Astrocyte of the cerebellum (primary cell): ENCODE data around the gene AJM1.

Source experiments
- DNase-seq: peaks from one replicate; pipeline ENCODE4 v3.0.0-alpha.2; 2011; ENCODE audit warnings: low read depth
- H3K4me3 ChIP-seq: 2 replicates; pipeline ENCODE4 v1.5.1; 2011; ENCODE audit warnings: mild to moderate bottlenecking, low read depth, low read length, moderate library complexity
- CTCF ChIP-seq: IDR thresholded peaks from 2 replicates; pipeline ENCODE4 v1.5.1; 2012; ENCODE audit warnings: low read length, low read depth, moderate library complexity, mild to moderate bottlenecking; ENCODE audit errors: missing control alignments
- in situ Hi-C: cut with HindIII; loops from 2 replicates; pipeline ENCODE4 v1.10.0; 2017; ENCODE audit warnings: low sequenced_read_pairs

The AJM1 gene

DNA sequence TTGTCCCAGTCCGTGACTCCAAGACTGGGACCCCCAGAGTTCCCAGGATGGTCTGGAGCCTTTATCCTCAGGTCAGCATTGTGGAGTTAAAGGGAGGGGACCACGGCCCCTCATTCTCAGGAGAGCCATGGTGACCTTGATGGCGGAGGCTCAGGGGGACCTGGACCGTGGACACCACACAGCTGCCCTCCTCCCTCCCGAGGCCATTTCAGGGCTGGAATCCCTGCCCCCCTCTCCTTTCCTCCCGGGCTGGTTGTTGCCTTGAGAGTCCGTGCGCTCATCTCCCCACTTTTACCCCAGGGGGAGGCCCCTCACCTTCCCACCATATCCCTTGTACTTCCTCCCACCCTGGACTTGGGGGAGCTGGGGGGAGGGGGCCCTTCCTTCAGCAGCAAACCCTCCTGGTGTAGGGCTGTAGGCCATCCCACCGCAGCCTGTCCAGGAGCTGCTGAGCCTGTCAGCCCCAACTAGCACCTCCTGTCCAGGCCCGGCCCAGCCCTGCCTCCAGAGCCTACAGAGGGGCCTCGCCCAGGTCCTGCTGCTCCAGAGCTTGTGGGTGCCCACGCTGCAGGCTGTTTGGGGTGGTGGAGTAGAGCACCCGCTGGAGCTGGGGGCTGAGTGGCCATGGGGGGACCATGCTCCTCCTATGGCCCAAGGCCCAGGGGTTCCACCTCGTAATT lies 14.3 kb upstream of the AJM1 start:
- H3K4me3 ChIP-seq, result no peak overlapping the region
- in situ Hi-C loops, result no loop called here
- DNase-seq, result no peak
- no peak for TF ChIP-seq CTCF

DNA sequence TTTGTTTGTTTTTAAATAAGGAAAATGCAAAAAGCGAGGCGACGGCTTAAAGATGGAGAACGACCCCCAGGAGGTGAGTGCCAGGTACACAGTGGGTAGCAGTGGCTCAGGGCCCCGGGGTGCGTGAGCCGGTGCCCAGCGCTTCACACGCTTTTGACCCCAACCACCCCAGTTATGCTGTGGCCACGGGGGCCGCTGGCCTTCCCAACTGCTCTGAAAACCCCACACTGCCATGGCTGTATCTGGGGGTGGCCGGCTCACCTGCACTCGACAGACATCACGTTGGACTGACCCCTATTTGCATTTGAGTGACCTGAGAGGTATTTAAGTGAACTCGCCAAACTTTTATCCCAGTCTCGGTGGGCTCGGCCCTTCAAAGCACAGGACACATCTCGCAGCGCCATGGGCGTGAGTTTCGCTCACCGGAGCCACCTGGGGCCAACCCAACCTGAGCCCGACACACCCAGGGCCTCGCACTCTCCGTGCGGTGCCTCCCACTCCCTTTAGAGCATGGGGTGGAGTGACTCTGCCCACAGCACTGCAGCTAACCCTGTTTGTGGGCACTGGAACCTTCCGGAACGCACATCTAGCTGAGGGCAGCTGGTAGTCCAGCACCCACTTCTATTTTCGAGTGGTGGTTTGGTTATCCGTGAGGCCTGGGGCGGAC lies 13.7 kb upstream of the AJM1 start:
- no peak for DNase-seq
- no peak for TF ChIP-seq CTCF
- no peak overlapping the region for H3K4me3 ChIP-seq
- in situ Hi-C loops, result no loop called here

DNA sequence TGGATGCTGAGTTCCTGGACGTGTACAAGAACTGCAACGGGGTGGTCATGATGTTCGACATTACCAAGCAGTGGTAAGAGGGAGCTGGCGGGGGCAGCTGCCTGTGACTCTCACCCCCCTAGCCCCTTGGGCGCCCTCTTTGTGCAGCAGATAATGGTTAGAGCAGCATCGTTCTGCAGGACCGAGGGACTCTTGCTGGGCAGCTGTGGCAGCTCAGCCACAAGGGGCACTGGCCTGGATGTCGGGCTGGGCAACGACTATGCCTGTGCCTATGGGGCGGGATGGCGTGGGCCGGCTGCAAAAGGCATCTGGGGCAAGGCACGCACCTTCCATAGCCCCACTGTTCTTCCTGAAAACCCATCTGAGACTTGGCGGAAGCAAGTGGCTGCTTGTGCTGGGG lies 12.9 kb upstream of the AJM1 start:
- DNase-seq, result no peak
- TF ChIP-seq CTCF, result no peak
- H3K4me3 ChIP-seq, result no peak overlapping the region
- in situ Hi-C loops, result no loop called here

DNA sequence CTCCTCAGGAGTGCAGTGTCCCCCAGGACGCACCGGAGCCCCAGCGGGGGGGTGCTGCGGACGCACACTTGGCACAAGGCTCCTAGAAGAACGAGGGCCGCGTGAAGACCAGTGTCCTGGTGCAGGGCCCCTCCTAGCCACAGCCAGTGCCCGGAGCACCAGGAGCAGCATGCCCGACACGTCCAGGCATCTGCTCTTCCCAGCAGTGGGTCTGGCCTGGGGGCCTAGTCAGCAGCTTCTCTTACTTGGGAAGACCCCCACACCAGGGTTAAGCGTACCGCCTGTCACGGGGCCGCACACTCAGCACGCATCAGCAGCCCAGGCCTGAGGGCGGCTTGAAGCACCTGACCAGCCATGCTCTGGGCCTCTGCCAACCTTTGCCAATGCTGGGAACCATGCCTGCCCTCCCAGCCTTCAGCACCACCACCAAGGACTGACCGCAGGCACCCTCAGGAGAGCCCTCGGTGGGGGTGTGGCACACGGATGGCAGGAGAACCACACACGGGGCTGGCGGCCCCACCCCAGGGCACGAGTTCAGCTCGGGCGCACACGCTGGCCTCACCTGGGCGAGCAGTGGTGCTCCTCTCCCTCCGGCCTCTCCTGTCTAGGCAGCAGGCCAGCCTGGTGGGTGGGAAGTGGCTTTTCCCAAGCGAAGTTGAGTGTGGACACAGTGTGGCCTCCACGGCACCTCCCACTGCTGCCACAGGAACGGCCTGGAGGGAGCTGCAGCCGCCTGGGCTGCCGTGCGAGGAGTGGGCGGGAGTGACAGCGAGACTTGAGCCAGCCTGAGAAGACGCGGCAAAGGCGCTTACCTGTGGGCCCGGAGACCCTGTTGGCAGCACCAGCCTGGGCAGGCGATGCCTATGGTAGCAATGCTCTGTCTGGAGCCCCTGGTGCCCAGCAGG lies 12.0 kb upstream of the AJM1 start:
- no peak for TF ChIP-seq CTCF
- in situ Hi-C loops, result no loop called here
- no peak overlapping the region for H3K4me3 ChIP-seq
- no peak for DNase-seq

DNA sequence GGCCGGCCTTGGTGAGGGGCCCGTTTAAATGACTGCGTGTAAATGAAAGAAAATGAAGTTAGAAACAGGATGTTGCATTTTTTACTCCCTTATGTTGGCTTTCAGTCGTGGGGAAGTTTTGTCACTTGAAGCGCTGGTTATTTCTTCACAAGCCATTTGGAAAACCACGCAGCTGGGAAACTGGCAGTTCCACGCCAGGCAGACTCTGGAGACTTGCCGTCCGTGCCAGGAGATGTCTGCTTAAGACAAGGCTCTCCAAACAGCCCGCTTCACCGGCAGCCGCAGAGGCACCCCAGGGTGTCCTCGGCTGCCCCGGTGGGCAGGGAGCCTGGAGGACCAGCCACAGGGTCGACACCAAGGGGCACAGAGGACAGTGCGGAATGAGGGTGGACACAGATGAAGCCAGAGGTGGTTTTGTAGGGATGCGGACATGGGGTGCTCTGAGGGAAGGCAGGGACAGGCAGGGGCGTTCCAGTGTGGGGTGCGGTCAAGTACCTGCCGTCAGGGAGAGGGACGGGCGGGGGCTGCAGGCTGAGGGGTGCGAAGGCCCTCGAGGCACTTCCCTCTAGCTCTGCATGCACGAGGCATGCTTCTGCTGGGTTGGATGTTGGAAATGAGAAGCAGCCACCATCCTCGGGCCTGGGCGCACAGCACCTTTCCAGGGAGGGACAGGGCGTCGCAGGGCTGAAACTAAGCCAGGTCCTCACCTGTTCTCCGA lies 11.1 kb upstream of the AJM1 start:
- in situ Hi-C loops, result no loop called here
- no peak for TF ChIP-seq CTCF
- DNase-seq, result no peak
- H3K4me3 ChIP-seq, result no peak overlapping the region

- no peak for TF ChIP-seq CTCF
- in situ Hi-C loops, result no loop called here
- no peak overlapping the region for H3K4me3 ChIP-seq
- no peak for DNase-seq
Measured at GRCh38 chr9:136831720-136832104, 10.6 kb upstream of the AJM1 start.
